Fibroblast of lung (primary cell): ENCODE measurements around the gene SHISA4. TPM values are rescaled to one million over a fixed set of nuclear protein-coding genes. Genes with fewer than 3 reads are reported as not detected.
A peak's percentile ranks its signal among the peaks of the same experiment; 100 is the strongest.

Experiments used
- DNase-seq, 2 donors: peaks; one replicate each; pipeline versions ENCODE4 v3.0.0 to v3.0.0-alpha.2; 2010; ENCODE audit warnings: low read depth in 2 of 2
- H2AFZ ChIP-seq: 2 replicates; pipeline ENCODE4 v1.5.1; 2012; ENCODE audit warnings: low read length, control low read depth, inconsistent platforms
- H3K27ac ChIP-seq: 2 replicates; pipeline ENCODE4 v1.5.1; 2011; ENCODE audit warnings: low read length, control low read depth; ENCODE audit not compliant: insufficient read depth
- H3K27me3 ChIP-seq: 2 replicates; pipeline ENCODE4 v1.5.1; 2011; ENCODE audit warnings: mild to moderate bottlenecking, low read length; ENCODE audit not compliant: control insufficient read depth, insufficient read depth
- H3K36me3 ChIP-seq: 2 replicates; pipeline ENCODE4 v1.5.1; 2011; ENCODE audit warnings: low read length; ENCODE audit not compliant: control insufficient read depth, insufficient read depth
- H3K4me1 ChIP-seq: 2 replicates; pipeline ENCODE4 v1.5.1; 2011; ENCODE audit warnings: low read length; ENCODE audit not compliant: control insufficient read depth, insufficient read depth; ENCODE audit errors: extremely low read depth
- H3K4me2 ChIP-seq: 2 replicates; pipeline ENCODE4 v1.5.1; 2011; ENCODE audit warnings: low read length, control low read depth; ENCODE audit not compliant: insufficient read depth; ENCODE audit errors: extremely low read depth
- H3K4me3 ChIP-seq, 4 experiments: fragments of 200-600 bp in 1 of 4; sonication (generic) in 1 of 4; replicated peaks in 1 of 4; 2 replicates each; pipeline ENCODE4 v1.5.1; 2011 to 2016; ENCODE audit warnings: low read length in 4 of 4, low read depth in 3 of 4, mild to moderate bottlenecking in 3 of 4, control low read depth in 2 of 4, inconsistent platforms in 1 of 4, mixed read lengths in 1 of 4; ENCODE audit not compliant: insufficient read depth in 1 of 4; ENCODE audit errors: control extremely low read depth in 1 of 4
- H3K79me2 ChIP-seq: 2 replicates; pipeline ENCODE4 v1.5.1; 2012; ENCODE audit warnings: mild to moderate bottlenecking, low read length, inconsistent platforms; ENCODE audit not compliant: control insufficient read depth, insufficient read depth
- H3K9ac ChIP-seq: 2 replicates; pipeline ENCODE4 v1.5.1; 2011; ENCODE audit warnings: mild to moderate bottlenecking, low read length, control low read depth; ENCODE audit not compliant: insufficient read depth
- H3K9me3 ChIP-seq: 2 replicates; pipeline ENCODE4 v1.5.1; 2012; ENCODE audit warnings: low read depth, low read length; ENCODE audit not compliant: control insufficient read depth, insufficient read depth
- H4K20me1 ChIP-seq: 2 replicates; pipeline ENCODE4 v1.5.1; 2011; ENCODE audit warnings: low read length; ENCODE audit not compliant: control insufficient read depth, insufficient read depth; ENCODE audit errors: extremely low read depth
- CTCF ChIP-seq, 2 donors: IDR thresholded peaks in 1 of 2; conservative IDR thresholded peaks in 1 of 2; 1 replicate in 1 of 2; 2 replicates in 1 of 2; pipeline ENCODE4 v1.5.1; 2011 to 2012; ENCODE audit warnings: low read length in 2 of 2, control low read depth in 1 of 2, inconsistent platforms in 1 of 2, low read depth in 1 of 2, mild to moderate bottlenecking in 1 of 2
- EZH2 ChIP-seq: IDR thresholded peaks from 2 replicates; pipeline ENCODE4 v1.5.1; 2012; ENCODE audit warnings: low read length, control low read depth, mild to moderate bottlenecking; ENCODE audit errors: missing control alignments
- polyA plus RNA-seq, 2 donors: library from polyadenylated mRNA; depleted of rRNA in 1 of 2; stranded (reverse) in 1 of 2; unstranded in 1 of 2; fragments of >200 nt; gene quantifications; 2 replicates each; pipeline ENCODE4 v1.2.1, GENCODE V29; 2011 to 2012; ENCODE audit warnings: missing spikeins in 1 of 2
- total RNA-seq: library from RNA; depleted of rRNA; stranded (reverse); fragments of >200 nt; gene quantifications from 2 replicates; pipeline ENCODE4 v1.2.1, GENCODE V29; 2014

The SHISA4 gene
- total and polyA plus RNA-seq, 2 donors (not counting 1 experiment from before 2014, with no cell fraction given) = 19.0 to 27.1 TPM

GRCh38 chr1:201889090-201889968 is 631 bp downstream of the SHISA4 start:
- Histone ChIP-seq H3K27ac (no peak overlapping the region), H4K20me1 (no peaks in the 10 kb centered on the region), H3K9me3 (no peaks in the 10 kb centered on the region), H3K4me2 (peak overlapping the region; percentile 98), H3K4me1 (peaks cover 10% of the 10 kb centered on the region), H2AFZ (peak overlapping the region; percentile 89), H3K9ac (peak overlapping the region; percentile 65), H3K79me2 (no peaks in the 10 kb centered on the region), H3K4me3 (peak overlapping the region; percentile 66 to 80 (median 70)), H3K27me3 (no peaks in the 10 kb centered on the region), H3K36me3 (no peaks in the 10 kb centered on the region)
- TF ChIP-seq EZH2 = no peak
- TF ChIP-seq CTCF (conservative IDR thresholded peaks at IDR 0.05 in 1 of 2, IDR thresholded peaks at IDR 0.05 in 1 of 2; ENCODE audit: low read depth in 1 of 2, low read length in 2 of 2) = no peak
- no peak for DNase-seq

GRCh38 chr1:201890223-201890622 is 1.5 kb downstream of the SHISA4 start:
- Histone ChIP-seq H3K9ac (no peak overlapping the region), H3K4me1 (peaks cover 5% of the 10 kb centered on the region), H3K27ac (no peak overlapping the region), H3K36me3 (no peaks in the 10 kb centered on the region), H3K4me3 (no peak overlapping the region), H3K9me3 (no peaks in the 10 kb centered on the region), H2AFZ (no peak overlapping the region), H3K4me2 (no peak overlapping the region), H3K27me3 (no peaks in the 10 kb centered on the region), H3K79me2 (no peaks in the 10 kb centered on the region), H4K20me1 (no peaks in the 10 kb centered on the region)
- DNase-seq = no peak
- no peak for TF ChIP-seq CTCF (conservative IDR thresholded peaks at IDR 0.05 in 1 of 2, IDR thresholded peaks at IDR 0.05 in 1 of 2; ENCODE audit: low read depth in 1 of 2, low read length in 2 of 2)
- TF ChIP-seq EZH2 = no peak

- Histone ChIP-seq H3K9me3 (no peaks in the 10 kb centered on the region), H3K27me3 (no peaks in the 10 kb centered on the region), H3K4me2 (no peak overlapping the region), H3K4me3 (no peak overlapping the region), H3K9ac (no peak overlapping the region), H2AFZ (no peak overlapping the region), H3K36me3 (no peaks in the 10 kb centered on the region), H3K27ac (no peak overlapping the region), H4K20me1 (no peaks in the 10 kb centered on the region), H3K4me1 (no peaks in the 10 kb centered on the region), H3K79me2 (no peaks in the 10 kb centered on the region)
- no peak for DNase-seq
- TF ChIP-seq EZH2 (no peak), CTCF (conservative IDR thresholded peaks at IDR 0.05 in 1 of 2, IDR thresholded peaks at IDR 0.05 in 1 of 2; ENCODE audit: low read depth in 1 of 2, low read length in 2 of 2) (no peak)
These were observed 2.2 kb downstream of the SHISA4 start for GRCh38 chr1:201890806-201891450.
